Stimulated activated naive B cell treated with anti-CD40 and anti-IgM and Interleukin-4, amounts not matched to agents 10 μg/mL and 1 μg/mL and 100 μg/mL, for 72 hours (primary cell): ENCODE results near the gene TSPAN17.
"Not testable (repeated sequence)": the region's sequence is repeated elsewhere in the genome, so short reads cannot be mapped to it uniquely, and the experiment has no call there.

Experiments
- ATAC-seq, 2 donors: fragments of 150-1000 bp; cut with Tn5 transposase; replicated peaks; 2 replicates each; pipeline ENCODE4 v1.10.0; 2021; ENCODE audit warnings: moderate library complexity in 1 of 2
- DNase-seq: peaks from one replicate; pipeline ENCODE4 v3.0.0; 2021
- H3K27ac Mint-ChIP-seq: one replicate; pipeline ENCODE4 v1.8.0; 2022; ENCODE audit warnings: mild to moderate bottlenecking, mixed read lengths
- H3K27me3 Mint-ChIP-seq, 2 donors: one replicate each; pipeline ENCODE4 v1.8.0; 2022; ENCODE audit warnings: mixed read lengths in 2 of 2
- H3K36me3 Mint-ChIP-seq, 2 donors: one replicate each; pipeline ENCODE4 v1.8.0; 2022; ENCODE audit warnings: mixed read lengths in 2 of 2, mild to moderate bottlenecking in 1 of 2
- H3K4me1 Mint-ChIP-seq, 2 donors: one replicate each; pipeline ENCODE4 v1.8.0; 2022; ENCODE audit warnings: mixed read lengths in 2 of 2, mild to moderate bottlenecking in 1 of 2
- H3K4me3 Mint-ChIP-seq, 2 donors: one replicate each; pipeline ENCODE4 v1.8.0; 2022; ENCODE audit warnings: mild to moderate bottlenecking in 2 of 2, mixed read lengths in 2 of 2, moderate library complexity in 1 of 2
- H3K9me3 Mint-ChIP-seq, 2 donors: one replicate each; pipeline ENCODE4 v1.8.0; 2022; ENCODE audit warnings: mixed read lengths in 2 of 2, mild to moderate bottlenecking in 1 of 2

Gene TSPAN17

GRCh38 chr5:176697267-176697933 is 50.1 kb downstream of the TSPAN17 start:
- Mint-ChIP-seq H3K27me3 (peaks cover 82 to 94% of the 10 kb centered on the region in 2 donors), H3K4me3 (no peak overlapping the region), H3K36me3 (no peaks in the 10 kb centered on the region), H3K4me1 (peaks cover 3 to 5% of the 10 kb centered on the region in 2 donors), H3K27ac (no peak overlapping the region), H3K9me3 (no peaks in the 10 kb centered on the region)
- DNase-seq (no peak), ATAC-seq (no peak)

- ATAC-seq (no peak), DNase-seq (no peak)
- H3K36me3 Mint-ChIP-seq, result no peaks in the 10 kb centered on the region
- peaks cover 3 to 4% of the 10 kb centered on the region in 2 donors for H3K4me1 Mint-ChIP-seq
- no peaks in the 10 kb centered on the region for H3K9me3 Mint-ChIP-seq
- no peak overlapping the region for H3K4me3 Mint-ChIP-seq
- peaks cover 75 to 93% of the 10 kb centered on the region in 2 donors for H3K27me3 Mint-ChIP-seq
- no peak overlapping the region for H3K27ac Mint-ChIP-seq
These were observed 50.8 kb downstream of the TSPAN17 start for GRCh38 chr5:176697934-176698538.

GRCh38 chr5:176699446-176699845 is 52.2 kb downstream of the TSPAN17 start:
- H3K27ac Mint-ChIP-seq, ATAC-seq, H3K36me3 Mint-ChIP-seq, H3K4me3 Mint-ChIP-seq, H3K9me3 Mint-ChIP-seq, H3K4me1 Mint-ChIP-seq, DNase-seq: not testable (repeated sequence)
- H3K27me3 Mint-ChIP-seq, result peaks cover 71 to 92% of the 10 kb centered on the region in 2 donors

- Mint-ChIP-seq H3K27me3 (peaks cover 71 to 92% of the 10 kb centered on the region in 2 donors), H3K27ac (no peak overlapping the region), H3K9me3 (no peaks in the 10 kb centered on the region)
These were observed 53.1 kb downstream of the TSPAN17 start for GRCh38 chr5:176700239-176700847.

DNA sequence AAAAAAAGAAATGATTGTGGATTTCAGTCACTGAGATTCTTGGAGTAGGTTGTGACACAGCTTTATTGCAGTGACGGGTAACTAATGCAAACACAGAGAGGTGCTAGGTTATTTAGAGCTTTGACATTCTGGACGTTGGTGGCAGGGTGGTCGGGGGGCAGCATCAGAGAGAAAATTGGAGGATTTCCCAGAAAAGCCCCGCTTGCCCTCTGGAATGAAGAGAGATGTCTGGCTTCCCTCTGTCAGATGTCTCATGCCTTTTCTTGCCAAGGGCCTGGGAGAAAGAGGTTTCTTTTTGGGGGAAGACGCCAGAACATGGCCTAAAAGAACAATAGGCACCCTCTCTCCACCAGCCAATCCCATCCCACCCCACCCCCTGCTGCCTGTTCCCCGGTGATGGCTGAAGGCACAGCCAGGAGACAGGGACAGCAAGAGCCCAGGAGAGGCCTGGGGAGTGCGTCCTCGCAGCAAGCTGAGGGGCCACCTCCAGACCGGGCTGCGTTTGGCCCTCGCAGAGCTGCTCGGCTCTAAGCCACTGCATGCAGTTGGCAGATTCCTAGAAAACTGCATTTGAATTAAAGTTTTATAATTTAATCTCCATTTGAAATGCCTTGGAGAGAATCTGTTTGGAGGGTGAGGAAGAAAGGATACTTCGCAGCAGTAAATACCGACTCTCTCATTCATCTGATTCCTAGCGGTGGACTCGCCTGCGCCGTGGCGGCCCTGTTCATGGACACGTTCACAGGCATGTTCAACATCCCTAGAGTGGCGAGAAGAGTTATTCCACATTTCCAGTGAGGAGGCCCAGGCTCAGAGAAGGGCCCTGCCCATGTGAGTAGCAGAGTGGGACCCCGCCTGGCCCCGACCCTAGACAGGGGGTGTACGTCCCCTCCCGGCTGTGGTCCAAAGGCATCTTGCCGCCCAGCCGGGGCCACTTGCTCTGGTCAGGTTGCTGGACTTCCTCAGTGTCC is 55.7 kb downstream of the TSPAN17 start:
- peaks cover 46 to 80% of the 10 kb centered on the region in 2 donors for H3K27me3 Mint-ChIP-seq
- DNase-seq (no peak), ATAC-seq (no peak)
- no peaks in the 10 kb centered on the region for H3K36me3 Mint-ChIP-seq
- peaks cover 0 to 3% of the 10 kb centered on the region in 2 donors for H3K4me1 Mint-ChIP-seq
- no peak overlapping the region for H3K4me3 Mint-ChIP-seq
- H3K9me3 Mint-ChIP-seq, result peaks cover 0 to 2% of the 10 kb centered on the region in 2 donors
- H3K27ac Mint-ChIP-seq, result no peak overlapping the region

More at GRCh38 chr5:176700239-176700847, 53.1 kb downstream of the TSPAN17 start:
- ATAC-seq (peak in 1 of 2 donors; percentile 29), DNase-seq (no peak)
- H3K4me3 Mint-ChIP-seq, result no peak overlapping the region
- no peaks in the 10 kb centered on the region for H3K36me3 Mint-ChIP-seq
- H3K4me1 Mint-ChIP-seq, result peaks cover 0 to 3% of the 10 kb centered on the region in 2 donors

GRCh38 chr5:176703857-176704256 is 56.6 kb downstream of the TSPAN17 start:
- no peak overlapping the region for H3K4me3 Mint-ChIP-seq
- DNase-seq (no peak), ATAC-seq (no peak)
- peaks cover 0 to 2% of the 10 kb centered on the region in 2 donors for H3K9me3 Mint-ChIP-seq
- no peaks in the 10 kb centered on the region for H3K36me3 Mint-ChIP-seq
- H3K4me1 Mint-ChIP-seq, result peaks cover 0 to 4% of the 10 kb centered on the region in 2 donors
- peaks cover 39 to 71% of the 10 kb centered on the region in 2 donors for H3K27me3 Mint-ChIP-seq
- H3K27ac Mint-ChIP-seq, result no peak overlapping the region

DNA sequence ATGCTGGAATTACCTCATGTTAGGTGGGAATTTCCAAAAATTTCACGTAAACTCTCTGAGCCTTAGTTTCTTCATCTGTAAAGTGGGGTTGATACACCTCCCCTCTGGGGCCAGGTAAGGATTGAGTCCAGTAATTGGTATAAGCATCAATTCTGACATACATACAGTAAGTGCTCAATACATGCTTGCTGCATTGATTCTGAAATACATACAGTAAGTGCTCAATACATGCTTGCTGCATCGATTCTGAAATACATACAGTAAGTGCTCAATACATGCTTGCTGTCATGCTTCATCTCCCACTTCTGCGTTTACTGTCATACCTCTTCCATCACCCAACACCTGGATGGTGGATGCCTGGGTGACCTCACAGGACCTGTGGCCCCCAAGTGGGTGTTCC is 57.1 kb downstream of the TSPAN17 start:
- DNase-seq, result no peak
- no peak for ATAC-seq
- peaks cover 43 to 70% of the 10 kb centered on the region in 2 donors for H3K27me3 Mint-ChIP-seq
- no peak overlapping the region for H3K4me3 Mint-ChIP-seq
- no peak overlapping the region for H3K27ac Mint-ChIP-seq
- peaks cover 0 to 4% of the 10 kb centered on the region in 2 donors for H3K4me1 Mint-ChIP-seq
- peaks cover 0 to 2% of the 10 kb centered on the region in 2 donors for H3K9me3 Mint-ChIP-seq
- no peaks in the 10 kb centered on the region for H3K36me3 Mint-ChIP-seq

DNA sequence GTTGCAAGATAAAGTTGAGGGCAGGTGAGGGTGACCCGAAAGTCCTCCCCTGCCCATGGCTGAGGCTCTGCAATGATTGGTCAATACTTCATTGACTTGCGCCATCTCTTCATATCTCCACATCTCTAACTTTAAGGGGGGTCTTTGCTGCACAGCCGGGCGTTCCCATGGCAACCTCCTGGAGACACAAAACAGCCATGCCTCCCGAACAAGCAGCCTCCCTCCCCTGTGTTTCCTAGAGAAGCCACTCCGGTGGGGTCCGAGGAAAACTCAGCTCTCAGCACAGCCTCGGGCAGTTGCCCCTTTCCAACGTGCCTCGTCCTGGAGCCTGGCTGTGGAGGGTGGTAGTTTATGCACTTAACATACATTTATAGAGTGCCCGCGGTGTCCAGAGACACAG is 57.5 kb downstream of the TSPAN17 start:
- Mint-ChIP-seq H3K9me3 (peaks cover 0 to 2% of the 10 kb centered on the region in 2 donors), H3K27ac (no peak overlapping the region), H3K4me1 (peaks cover 0 to 4% of the 10 kb centered on the region in 2 donors), H3K27me3 (peaks cover 44 to 72% of the 10 kb centered on the region in 2 donors), H3K4me3 (no peak overlapping the region), H3K36me3 (no peaks in the 10 kb centered on the region)
- no peak for DNase-seq
- ATAC-seq, result no peak
